Heart right ventricle (tissue), 16 donors: ENCODE measurements around the gene COL4A6. TPM values are rescaled to one million over a fixed set of nuclear protein-coding genes. Genes with fewer than 3 reads are reported as not detected.

Experiments
- ATAC-seq, 8 donors: fragments of 200-7000 bp; cut with Tn5 transposase; one replicate each; pipeline ENCODE4 v1.9.1; 2020; ENCODE audit warnings: mild to moderate bottlenecking in 8 of 8, moderate library complexity in 8 of 8, moderate number of reproducible peaks in 1 of 8
- DNase-seq, 2 donors: peaks; one replicate each; pipeline ENCODE4 v3.0.0-alpha.2; 2020
- H3K27ac ChIP-seq, 10 donors: fragments of 200-600 bp; sonication (generic) in 2 of 10; one replicate each; pipeline versions ENCODE4 v1.5.0 to v1.8.0; 2020 to 2022; ENCODE audit warnings: mild to moderate bottlenecking in 3 of 10
- H3K27me3 ChIP-seq, 7 donors: fragments of 200-600 bp; one replicate each; pipeline ENCODE4 v1.8.0; 2021 to 2022; ENCODE audit warnings: mild to moderate bottlenecking in 2 of 7
- H3K36me3 ChIP-seq, 9 donors: fragments of 200-600 bp; sonication (generic) in 1 of 9; one replicate each; pipeline versions ENCODE4 v1.5.0 to v1.8.0; 2020 to 2022; ENCODE audit warnings: mild to moderate bottlenecking in 2 of 9
- H3K4me1 ChIP-seq, 9 donors: fragments of 200-600 bp; sonication (generic) in 1 of 9; one replicate each; pipeline versions ENCODE4 v1.5.0 to v1.8.0; 2020 to 2022; ENCODE audit warnings: mild to moderate bottlenecking in 4 of 9
- H3K4me3 ChIP-seq, 10 donors: fragments of 200-600 bp; sonication (generic) in 2 of 10; one replicate each; pipeline versions ENCODE4 v1.5.0 to v1.8.0; 2020 to 2022; ENCODE audit warnings: mild to moderate bottlenecking in 7 of 10, moderate library complexity in 2 of 10
- H3K9me3 ChIP-seq, 11 donors: fragments of 200-600 bp in 10 of 11; sonication (generic) in 2 of 11; one replicate each; pipeline versions ENCODE4 v1.5.0 to v1.8.0; 2013 to 2022; ENCODE audit warnings: mild to moderate bottlenecking in 2 of 11, control low read depth in 1 of 11, moderate library complexity in 1 of 11
- WGBS, 2 donors: extraction: QIAGEN DNeasy Blood & Tissue Kit; methylation state at CpG; one replicate each; pipeline ENCODE4 v1.1.7; 2013; ENCODE audit warnings: inconsistent platforms in 1 of 2; 5-methylcytosine and 5-hydroxymethylcytosine counted together
- intact Hi-C, 10 donors: fragments of 100-400 bp; cut with DNase I; formaldehyde crosslinking; loops; one replicate each; pipeline versions ENCODE4 v1.11.1 to v1.14.2; 2022
- polyA plus RNA-seq, 2 donors: library from polyadenylated mRNA; stranded (reverse); fragments of 200-250 nt; gene quantifications; one replicate each; pipeline ENCODE4 v1.2.3, GENCODE V29; 2013
- total RNA-seq, 10 donors: library from RNA; stranded (reverse); fragmentation: NEBNext Ultra II Directional in 3 of 10; extraction: Animal tissue kit (Norgen Biotek cat#: 25700) in 3 of 10; gene quantifications; one replicate each; pipeline versions ENCODE4 v1.2.1 to v1.2.4, GENCODE V29; 2021 to 2023
- TF ChIP-seq, protein P1 (sequence below), 9 donors: fragments of 200-600 bp; sonication (generic) in 2 of 9; IDR thresholded peaks; one replicate each; pipeline versions ENCODE4 v1.5.0 to v1.8.0; 2021 to 2022; ENCODE audit warnings: antibody characterized with exemption in 9 of 9, mild to moderate bottlenecking in 5 of 9, moderate library complexity in 1 of 9
- donor health status: Arrhythmogenic right ventricular cardiomyopathy.
- donor health status: ischemic (EF 13 %, LVEDD 7.1; RV severe dilation, severe dysfunction).
- donor health status: healthy with polysubstance abuse.
- donor health status: DM: no; HTN: yes; CAD: no.
- donor health status: DM: no; HTN: no; CAD: no.
- donor health status: ischemic (EF 25% LVEDD 6.9; RV normal size, moderate dysfunction).
- donor health status: ischemic (EF 25% LVEDD 5.7; RV mildly dilated, moderate dysfunction).
- donor health status: healthy.
- donor health status: DM: yes; HTN: yes; CAD: no.
- donor health status: Ischemic cardiomyopathy.
- donor health status: ischemic (EF 35%, LVEDD 5.7; RV mildly dilated, moderate dysfunction).
- donor health status: nonischemic (EF 11% LVEDD 7.7; RV severe dilation, severe dysfunction).
- donor health status: DM: yes; HTN: yes; CAD: no.
- donor health status: PGD.
- donor health status: ischemic (EF 29% LVEDD 5.4; RV normal size, mild dysfunction).
- donor health status: nonischemic (EF 23%, LVEDD 6.1; RV moderate dilation, normal function).

COL4A6 gene
- total and polyA plus RNA-seq, 12 donors, result 1.7 to 10.8 (median 7.6) TPM

DNA sequence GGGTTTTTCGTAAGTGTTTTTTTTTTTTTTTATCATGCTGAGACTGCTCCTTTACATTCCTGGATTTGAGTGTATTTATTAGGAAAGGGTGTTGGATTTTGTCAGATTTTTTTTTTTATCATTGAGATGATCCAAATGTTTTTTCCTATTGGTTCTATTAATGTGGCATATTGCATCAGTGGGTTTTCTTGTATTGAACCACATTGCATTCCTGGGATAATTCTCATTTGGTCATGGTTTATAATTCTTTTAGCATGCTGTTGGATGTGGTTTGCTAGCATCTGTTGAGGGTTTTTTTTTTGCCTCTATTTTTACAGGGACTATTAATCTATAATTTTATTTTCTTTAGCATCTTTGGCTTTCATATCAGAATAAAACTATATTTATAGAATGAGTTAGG is 30.3 kb upstream of the COL4A6 start:
- TF ChIP-seq, protein P1, sequence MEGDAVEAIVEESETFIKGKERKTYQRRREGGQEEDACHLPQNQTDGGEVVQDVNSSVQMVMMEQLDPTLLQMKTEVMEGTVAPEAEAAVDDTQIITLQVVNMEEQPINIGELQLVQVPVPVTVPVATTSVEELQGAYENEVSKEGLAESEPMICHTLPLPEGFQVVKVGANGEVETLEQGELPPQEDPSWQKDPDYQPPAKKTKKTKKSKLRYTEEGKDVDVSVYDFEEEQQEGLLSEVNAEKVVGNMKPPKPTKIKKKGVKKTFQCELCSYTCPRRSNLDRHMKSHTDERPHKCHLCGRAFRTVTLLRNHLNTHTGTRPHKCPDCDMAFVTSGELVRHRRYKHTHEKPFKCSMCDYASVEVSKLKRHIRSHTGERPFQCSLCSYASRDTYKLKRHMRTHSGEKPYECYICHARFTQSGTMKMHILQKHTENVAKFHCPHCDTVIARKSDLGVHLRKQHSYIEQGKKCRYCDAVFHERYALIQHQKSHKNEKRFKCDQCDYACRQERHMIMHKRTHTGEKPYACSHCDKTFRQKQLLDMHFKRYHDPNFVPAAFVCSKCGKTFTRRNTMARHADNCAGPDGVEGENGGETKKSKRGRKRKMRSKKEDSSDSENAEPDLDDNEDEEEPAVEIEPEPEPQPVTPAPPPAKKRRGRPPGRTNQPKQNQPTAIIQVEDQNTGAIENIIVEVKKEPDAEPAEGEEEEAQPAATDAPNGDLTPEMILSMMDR (IDR thresholded peaks at IDR 0.05), result no peak
- no peak for ATAC-seq
- no peak overlapping the region for H3K27ac ChIP-seq
- no peak overlapping the region for H3K4me3 ChIP-seq
- no peak for DNase-seq
- WGBS, 2 donors, result 86 to 88% methylated on average over 1 of the region's 1 CpG
- H3K9me3 ChIP-seq, result peaks cover 0 to 10% (median 0%) of the 10 kb centered on the region in 11 donors
- H3K4me1 ChIP-seq, result no peaks in the 10 kb centered on the region
- peaks cover 0 to 9% (median 0%) of the 10 kb centered on the region in 7 donors for H3K27me3 ChIP-seq
- intact Hi-C loops, result no loop called here
- no peaks in the 10 kb centered on the region for H3K36me3 ChIP-seq

DNA sequence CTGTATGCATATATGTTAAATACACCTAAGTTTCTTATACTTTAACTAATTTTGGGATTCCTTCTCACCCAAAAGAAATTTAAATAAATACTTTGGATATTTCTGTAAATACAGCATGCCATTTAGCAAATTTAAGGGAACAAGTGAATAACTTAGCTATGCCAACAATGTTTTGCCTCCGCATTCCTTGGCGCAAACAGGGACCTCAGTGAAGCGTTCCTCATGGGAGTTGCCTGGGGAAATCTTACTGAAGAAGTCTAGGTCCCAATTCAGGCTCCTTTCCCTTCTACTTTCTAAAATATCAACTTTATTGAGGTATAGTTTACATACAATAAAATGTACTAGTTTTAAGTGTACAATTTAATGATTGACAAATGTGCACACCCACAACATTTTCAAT is 26.4 kb upstream of the COL4A6 start:
- no peak overlapping the region for H3K4me3 ChIP-seq
- intact Hi-C loops, result no loop called here
- peaks cover 0 to 20% (median 0%) of the 10 kb centered on the region in 7 donors for H3K27me3 ChIP-seq
- no peak for ATAC-seq
- no peak for DNase-seq
- H3K4me1 ChIP-seq, result no peaks in the 10 kb centered on the region
- TF ChIP-seq, protein P1 (IDR thresholded peaks at IDR 0.05), result no peak
- no peaks in the 10 kb centered on the region for H3K36me3 ChIP-seq
- no peaks in the 10 kb centered on the region for H3K9me3 ChIP-seq
- 65 to 75% methylated on average over 3 of the region's 3 CpGs for WGBS, 2 donors
- no peak overlapping the region for H3K27ac ChIP-seq

DNA sequence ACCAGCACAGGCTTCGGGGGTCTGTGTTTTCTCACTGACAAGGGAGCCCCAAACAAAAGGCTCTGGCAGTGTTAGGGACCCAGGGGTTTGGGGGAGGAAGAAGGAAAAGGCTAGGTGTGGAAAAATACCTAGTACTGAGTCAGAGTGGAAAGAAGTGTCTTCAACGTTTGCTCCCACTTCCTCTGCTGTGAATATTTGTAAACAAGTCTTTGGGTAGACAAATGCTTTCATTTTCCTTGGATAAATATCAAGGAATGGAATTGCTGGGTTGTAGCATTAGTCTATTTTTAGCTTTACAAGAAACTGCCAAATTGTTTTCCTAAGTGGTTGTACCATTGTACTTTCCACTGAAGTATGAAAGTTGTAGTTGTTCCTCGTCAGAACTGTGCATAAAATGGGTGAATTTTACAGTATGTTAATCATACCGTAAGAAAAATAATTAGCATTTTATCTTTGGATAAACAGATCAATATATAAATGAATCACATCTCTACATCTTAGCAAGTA is 18.8 kb upstream of the COL4A6 start:
- ATAC-seq (peak in 1 of 8 donors; percentile 15), DNase-seq (no peak)
- Histone ChIP-seq H3K27ac (peak overlapping the region in 2 of 10 donors; percentile 14 to 21), H3K4me1 (no peaks in the 10 kb centered on the region), H3K4me3 (peak overlapping the region in 1 of 10 donors; percentile 7), H3K9me3 (no peaks in the 10 kb centered on the region), H3K27me3 (peaks cover 0 to 6% (median 0%) of the 10 kb centered on the region in 7 donors), H3K36me3 (no peaks in the 10 kb centered on the region)
- intact Hi-C loops, result no loop called here
- WGBS, 2 donors, result 47 to 49% methylated on average over 4 of the region's 4 CpGs
- TF ChIP-seq, protein P1 (IDR thresholded peaks at IDR 0.05), result no peak

DNA sequence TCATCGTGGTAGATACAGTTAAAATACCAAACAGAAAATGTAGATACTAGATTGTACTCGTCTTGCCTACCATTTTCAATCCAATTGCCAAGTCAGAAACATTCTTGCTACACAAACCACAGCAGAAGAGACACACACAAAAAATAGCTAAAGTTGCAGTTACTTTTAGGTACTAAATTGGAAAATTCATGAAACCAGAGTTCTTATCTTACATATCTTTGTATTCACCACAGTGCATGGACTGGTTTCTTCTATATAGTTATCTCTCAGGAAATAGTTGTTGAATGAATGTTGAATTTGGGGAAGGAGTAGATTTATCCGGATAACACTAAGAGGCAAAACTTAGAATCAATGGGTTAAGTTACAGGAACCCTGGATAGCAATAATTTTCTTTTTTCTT is 15.6 kb upstream of the COL4A6 start:
- peaks cover 0 to 3% (median 0%) of the 10 kb centered on the region in 7 donors for H3K27me3 ChIP-seq
- no peak overlapping the region for H3K4me3 ChIP-seq
- no peak for DNase-seq
- H3K36me3 ChIP-seq, result no peaks in the 10 kb centered on the region
- TF ChIP-seq, protein P1 (IDR thresholded peaks at IDR 0.05), result no peak
- intact Hi-C loops, result no loop called here
- ATAC-seq, result no peak
- 83 to 88% methylated on average over 3 of the region's 3 CpGs for WGBS, 2 donors
- H3K4me1 ChIP-seq, result no peaks in the 10 kb centered on the region
- H3K9me3 ChIP-seq, result no peaks in the 10 kb centered on the region
- no peak overlapping the region for H3K27ac ChIP-seq
